ENCODE measurements around the gene ASPA. TPM values are rescaled to one million over a fixed set of nuclear protein-coding genes. Genes with fewer than 3 reads are reported as not detected.
"Not testable (repeated sequence)": the region's sequence is repeated elsewhere in the genome, so short reads cannot be mapped to it uniquely, and the experiment has no call there.

Gene ASPA
- polyA plus RNA-seq (2012; ENCODE audit: missing spikeins): 0.49 TPM

DNA sequence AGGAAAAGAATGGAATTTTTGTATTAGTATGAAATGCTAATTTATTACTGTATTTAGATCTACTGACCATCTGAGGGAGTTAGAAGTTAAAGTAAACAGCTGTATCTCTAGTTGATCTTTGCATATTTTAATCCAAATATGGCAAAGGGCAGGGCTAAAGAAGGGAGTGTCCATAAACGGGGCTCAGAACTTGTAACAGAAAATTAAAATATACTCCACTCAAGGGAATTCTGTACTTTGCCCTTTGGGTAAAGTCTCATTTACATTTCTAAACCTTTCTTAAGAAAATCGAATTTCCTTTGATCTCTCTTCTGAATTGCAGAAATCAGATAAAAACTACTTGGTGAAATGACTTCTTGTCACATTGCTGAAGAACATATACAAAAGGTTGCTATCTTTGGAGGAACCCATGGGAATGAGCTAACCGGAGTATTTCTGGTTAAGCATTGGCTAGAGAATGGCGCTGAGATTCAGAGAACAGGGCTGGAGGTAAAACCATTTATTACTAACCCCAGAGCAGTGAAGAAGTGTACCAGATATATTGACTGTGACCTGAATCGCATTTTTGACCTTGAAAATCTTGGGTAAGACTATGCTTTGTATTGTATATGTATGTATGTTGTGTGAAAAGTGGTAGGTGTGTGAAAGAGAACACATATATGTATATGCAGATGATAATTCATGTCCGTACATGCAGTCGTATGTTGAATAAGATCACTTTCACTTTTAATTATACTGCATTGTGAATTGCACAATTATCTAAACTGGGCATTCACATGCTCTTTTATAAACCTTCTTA, at the start of gene ASPA:
Gene ASPA, plus strand, starts transcription at position 186 of the 799 bp plus-strand sequence. Its CDS starts 163 bp downstream, at position 349.
- no peak for DNase-seq (ENCODE audit: insufficient read length)
- peak; percentile 44 for FAIRE-seq

DNA sequence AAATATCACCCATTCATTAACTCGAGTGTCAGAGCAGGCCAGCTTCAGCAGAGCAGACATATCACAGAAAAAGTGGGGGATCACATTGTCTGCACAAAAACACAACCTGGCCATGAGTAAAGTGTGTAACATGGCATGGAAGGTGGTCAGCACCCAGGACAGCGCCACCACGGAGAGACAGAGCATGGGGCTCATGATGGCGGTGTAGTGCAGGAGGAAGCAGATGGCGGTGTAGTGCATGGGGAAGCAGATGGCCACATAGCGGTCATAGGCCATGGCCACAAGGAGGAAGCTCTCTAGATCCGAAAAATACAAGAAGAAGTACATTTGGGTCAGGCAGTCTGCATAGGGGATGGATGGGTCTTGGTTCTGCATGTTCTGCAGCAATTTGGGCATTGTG, 42.6 kb upstream of the ASPA start:
- FAIRE-seq: peak; percentile 60
- not testable (repeated sequence) for DNase-seq (ENCODE audit: insufficient read length)

More for the DNA sequence above, at the start of gene ASPA:
- TF ChIP-seq TAF1 (IDR thresholded peaks at IDR 0.05; ENCODE audit: borderline replicate concordance, low read depth, low read length) (no peak), POLR2A (IDR thresholded peaks at IDR 0.05; ENCODE audit: low read depth, low read length) (no peak), POLR2AphosphoS5 (IDR thresholded peaks at IDR 0.05; ENCODE audit: low read depth, low read length) (no peak)

DNA sequence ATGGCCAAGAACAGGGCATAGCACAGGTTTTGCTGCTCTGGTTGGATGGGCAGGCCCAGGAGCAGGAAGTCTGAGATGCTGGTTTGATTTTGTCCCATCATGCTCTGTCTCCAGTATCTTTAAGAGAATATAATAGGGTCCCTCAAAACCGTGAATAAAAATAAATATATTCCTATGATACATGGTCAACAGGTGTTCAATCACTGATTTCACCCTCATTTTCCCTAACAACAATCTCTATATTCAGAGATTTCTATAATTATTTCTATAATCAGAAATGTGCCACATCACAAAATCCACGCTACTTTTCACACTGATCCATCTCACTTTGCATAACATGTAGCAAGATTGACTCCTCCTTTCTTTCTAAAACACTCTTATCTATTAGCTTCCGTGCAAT, 42.1 kb upstream of the ASPA start, which contains the start of gene OR1E2:
Gene OR1E2, minus strand, starts transcription at position 101 of the 400 bp plus-strand sequence. Its CDS starts 0 bp downstream, at position 101.
- TF ChIP-seq POLR2A (IDR thresholded peaks at IDR 0.05; ENCODE audit: low read depth, low read length) (no peak), TAF1 (IDR thresholded peaks at IDR 0.05; ENCODE audit: borderline replicate concordance, low read depth, low read length) (no peak), POLR2AphosphoS5 (IDR thresholded peaks at IDR 0.05; ENCODE audit: low read depth, low read length) (no peak)
- FAIRE-seq (no peak), DNase-seq (ENCODE audit: insufficient read length) (no peak)

DNA sequence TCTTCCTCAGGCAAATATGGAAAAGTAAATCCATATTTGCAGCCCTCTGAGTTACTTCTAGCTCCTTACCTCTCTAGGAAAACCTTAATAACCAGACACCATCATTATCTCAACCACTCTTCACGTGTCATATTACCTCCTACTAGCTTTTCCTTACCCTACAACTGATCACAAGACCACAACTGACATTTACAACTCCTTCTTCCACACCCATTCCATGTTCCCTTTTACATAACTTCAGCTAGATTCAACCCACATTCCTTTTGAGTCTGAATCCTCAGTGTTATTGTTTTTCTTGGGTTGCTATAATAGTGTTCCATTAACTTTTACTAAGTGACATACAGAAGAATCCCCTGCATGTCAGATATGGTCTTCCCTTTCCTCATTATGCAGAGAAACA, 37.4 kb upstream of the ASPA start:
- no peak for FAIRE-seq
- no peak for TF ChIP-seq POLR2A (IDR thresholded peaks at IDR 0.05; ENCODE audit: low read depth, low read length)
- no peak for DNase-seq (ENCODE audit: insufficient read length)

DNA sequence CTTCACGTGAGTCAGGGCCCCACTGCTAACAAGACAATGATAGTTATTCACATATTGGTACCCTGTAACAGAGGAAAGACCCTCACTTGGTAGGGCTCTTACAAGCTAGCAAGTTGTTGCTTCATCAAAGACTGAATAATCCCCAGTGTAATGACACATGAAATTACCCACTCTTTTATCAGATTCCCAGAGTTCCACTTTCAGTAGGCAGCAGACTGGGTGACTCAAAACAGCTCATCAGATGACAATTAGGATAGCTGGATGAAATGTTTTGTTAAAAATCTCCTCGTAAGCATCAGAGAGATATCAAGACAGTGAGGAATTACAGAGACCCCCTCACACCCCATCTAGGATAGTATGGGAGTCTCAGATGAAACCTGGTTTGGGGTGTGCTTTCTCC, 35.3 kb upstream of the ASPA start:
- DNase-seq (ENCODE audit: insufficient read length) (no peak), FAIRE-seq (no peak)
- TF ChIP-seq TAF1 (IDR thresholded peaks at IDR 0.05; ENCODE audit: borderline replicate concordance, low read depth, low read length) (no peak), POLR2A (IDR thresholded peaks at IDR 0.05; ENCODE audit: low read depth, low read length) (no peak), POLR2AphosphoS5 (IDR thresholded peaks at IDR 0.05; ENCODE audit: low read depth, low read length) (no peak)

DNA sequence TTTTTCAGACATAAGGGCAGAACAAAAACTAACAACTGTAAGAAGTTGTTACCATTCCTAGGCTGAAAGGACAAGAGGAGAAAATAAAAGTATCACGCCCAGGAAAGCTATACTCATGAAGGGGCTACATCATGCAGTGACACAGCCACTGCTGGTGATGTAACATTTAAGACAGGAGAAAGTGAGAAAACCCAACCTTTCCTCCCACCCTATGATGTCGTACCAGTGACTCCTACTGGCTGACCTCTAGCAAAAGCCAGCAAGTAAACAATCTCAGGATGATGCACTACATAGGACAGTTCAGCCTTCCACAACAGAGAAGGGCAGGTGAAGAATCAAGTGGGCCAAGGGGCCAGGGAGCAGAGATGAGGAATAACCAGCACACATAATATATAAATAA, 28.2 kb upstream of the ASPA start:
- TF ChIP-seq POLR2A (IDR thresholded peaks at IDR 0.05; ENCODE audit: low read depth, low read length) (no peak), TAF1 (IDR thresholded peaks at IDR 0.05; ENCODE audit: borderline replicate concordance, low read depth, low read length) (no peak), POLR2AphosphoS5 (IDR thresholded peaks at IDR 0.05; ENCODE audit: low read depth, low read length) (no peak)
- no peak for FAIRE-seq
- DNase-seq (ENCODE audit: insufficient read length): no peak

DNA sequence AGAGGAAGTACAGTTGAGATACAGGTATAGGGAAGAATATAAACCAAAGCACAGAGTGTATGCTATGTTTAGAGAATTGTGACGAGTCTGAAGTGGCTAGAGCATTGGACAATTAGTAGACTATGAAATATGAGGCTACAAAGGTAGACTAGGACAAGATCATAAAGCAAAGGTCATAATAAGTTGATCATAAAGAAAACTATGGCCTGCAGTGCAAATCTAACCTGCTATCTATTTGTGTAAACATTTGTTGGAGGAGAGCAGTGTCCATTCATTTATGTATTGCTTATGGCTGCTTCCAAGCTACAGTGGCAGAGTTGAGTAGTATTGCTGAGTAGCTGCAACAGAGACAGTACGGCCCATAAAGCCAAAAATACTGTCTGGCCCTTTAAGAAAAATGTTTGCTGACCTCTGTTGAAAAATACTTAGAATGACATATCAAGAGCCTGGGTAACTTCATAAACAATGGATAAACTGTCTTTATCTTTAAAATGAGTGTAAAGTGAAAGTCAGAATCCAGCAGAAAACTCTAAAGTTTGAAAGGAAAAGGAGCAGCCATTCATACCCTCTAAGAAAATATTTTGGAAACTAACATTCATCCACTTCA, 27.6 kb upstream of the ASPA start:
- no peak for FAIRE-seq
- no peak for TF ChIP-seq POLR2A (IDR thresholded peaks at IDR 0.05; ENCODE audit: low read depth, low read length)
- TF ChIP-seq TAF1 (IDR thresholded peaks at IDR 0.05; ENCODE audit: borderline replicate concordance, low read depth, low read length): no peak
- TF ChIP-seq POLR2AphosphoS5 (IDR thresholded peaks at IDR 0.05; ENCODE audit: low read depth, low read length): no peak
- DNase-seq (ENCODE audit: insufficient read length): no peak

DNA sequence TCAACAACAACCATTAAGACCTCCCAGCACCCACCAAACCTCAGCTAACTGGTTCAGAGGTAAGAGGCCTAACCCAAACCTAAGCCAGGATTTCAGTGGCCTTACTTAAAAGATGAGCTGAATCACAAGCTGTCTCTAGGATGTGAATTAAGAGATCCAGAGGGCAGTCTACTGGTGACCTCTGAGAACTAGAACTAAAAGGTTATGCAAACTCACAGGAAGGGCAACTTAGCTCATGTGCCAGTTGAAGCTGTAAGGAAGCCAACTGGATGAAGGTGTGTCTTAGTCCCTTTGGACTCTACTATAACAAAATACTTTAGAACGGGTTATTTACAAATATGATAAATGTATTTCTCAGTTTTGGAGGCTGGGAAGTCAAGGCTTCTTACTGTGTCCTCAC, 9.4 kb upstream of the ASPA start:
- not testable (repeated sequence) for FAIRE-seq; DNase-seq (ENCODE audit: insufficient read length)

DNA sequence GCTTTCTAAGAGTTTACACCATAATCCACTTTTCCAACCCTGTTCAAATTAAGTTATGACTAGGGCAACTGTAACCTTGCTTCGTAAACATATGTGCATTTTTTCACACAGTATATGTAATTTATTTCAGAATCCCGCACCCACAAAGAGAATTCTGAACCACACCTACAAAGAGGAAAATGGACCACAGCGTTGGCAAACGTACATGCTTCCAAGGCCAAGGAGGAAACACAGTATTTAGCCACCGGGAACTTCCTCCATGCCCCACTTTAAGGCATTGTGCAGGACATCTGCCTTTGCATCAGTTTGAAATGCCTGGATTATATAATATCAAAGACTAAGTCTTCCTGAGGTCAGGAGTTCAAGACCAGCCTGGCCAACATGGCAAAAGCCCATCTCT, 6.3 kb upstream of the ASPA start:
- DNase-seq (ENCODE audit: insufficient read length) (no peak), FAIRE-seq (no peak)
- TF ChIP-seq POLR2A (IDR thresholded peaks at IDR 0.05; ENCODE audit: low read depth, low read length) (no peak), POLR2AphosphoS5 (IDR thresholded peaks at IDR 0.05; ENCODE audit: low read depth, low read length) (no peak), TAF1 (IDR thresholded peaks at IDR 0.05; ENCODE audit: borderline replicate concordance, low read depth, low read length) (no peak)

DNA sequence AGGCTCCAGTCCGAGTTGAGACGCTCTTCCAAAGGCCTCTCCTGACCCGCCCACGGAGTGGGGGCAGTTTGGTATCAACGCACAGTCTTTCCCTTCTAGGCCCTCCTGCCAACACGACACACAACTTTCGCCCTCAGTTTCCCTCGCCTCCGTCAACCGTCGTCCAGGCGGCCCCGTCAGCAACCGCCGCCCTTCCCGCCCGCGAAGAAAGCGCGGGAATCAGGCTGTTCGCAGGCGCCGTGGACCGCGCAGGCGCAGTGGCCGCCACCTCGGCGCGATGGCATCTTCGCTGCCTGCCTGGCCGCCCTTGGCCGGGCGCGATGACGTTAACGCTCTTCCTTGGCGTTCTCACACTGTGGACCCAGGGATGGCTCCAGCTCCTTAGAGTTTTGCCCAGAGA, 4.2 kb upstream of the ASPA start, which contains the start of gene SPATA22:
Gene SPATA22, minus strand, starts transcription at position 221 of the 400 bp plus-strand sequence. CDS start 2,494 bp downstream, outside the sequence.
- no peak for FAIRE-seq
- no peak for TF ChIP-seq POLR2A (IDR thresholded peaks at IDR 0.05; ENCODE audit: low read depth, low read length)
- no peak for TF ChIP-seq TAF1 (IDR thresholded peaks at IDR 0.05; ENCODE audit: borderline replicate concordance, low read depth, low read length)
- no peak for TF ChIP-seq POLR2AphosphoS5 (IDR thresholded peaks at IDR 0.05; ENCODE audit: low read depth, low read length)
- DNase-seq (ENCODE audit: insufficient read length): no peak

DNA sequence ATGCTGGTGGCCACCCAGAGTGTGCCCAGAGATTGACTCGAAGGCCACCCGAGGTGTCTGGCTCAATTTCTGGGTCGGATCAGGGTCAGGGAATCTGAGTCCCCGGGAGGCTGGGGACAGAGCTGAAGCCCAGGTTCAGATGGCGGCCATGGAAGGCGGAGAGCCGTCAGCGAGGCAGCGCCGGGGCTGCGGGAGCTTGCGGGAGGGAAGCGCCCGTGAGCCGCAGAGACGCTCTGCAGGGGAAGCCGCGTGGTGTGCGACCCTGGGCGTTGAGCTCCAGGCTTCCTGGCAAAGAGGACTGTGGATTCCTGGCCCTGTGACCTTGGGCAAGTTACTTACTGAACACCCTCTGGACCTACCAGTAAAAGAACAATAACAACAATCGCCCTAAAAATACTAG, 3.7 kb upstream of the ASPA start:
- DNase-seq (ENCODE audit: insufficient read length) (no peak), FAIRE-seq (no peak)
- TF ChIP-seq POLR2A (IDR thresholded peaks at IDR 0.05; ENCODE audit: low read depth, low read length) (no peak), POLR2AphosphoS5 (IDR thresholded peaks at IDR 0.05; ENCODE audit: low read depth, low read length) (no peak), TAF1 (IDR thresholded peaks at IDR 0.05; ENCODE audit: borderline replicate concordance, low read depth, low read length) (no peak)

DNA sequence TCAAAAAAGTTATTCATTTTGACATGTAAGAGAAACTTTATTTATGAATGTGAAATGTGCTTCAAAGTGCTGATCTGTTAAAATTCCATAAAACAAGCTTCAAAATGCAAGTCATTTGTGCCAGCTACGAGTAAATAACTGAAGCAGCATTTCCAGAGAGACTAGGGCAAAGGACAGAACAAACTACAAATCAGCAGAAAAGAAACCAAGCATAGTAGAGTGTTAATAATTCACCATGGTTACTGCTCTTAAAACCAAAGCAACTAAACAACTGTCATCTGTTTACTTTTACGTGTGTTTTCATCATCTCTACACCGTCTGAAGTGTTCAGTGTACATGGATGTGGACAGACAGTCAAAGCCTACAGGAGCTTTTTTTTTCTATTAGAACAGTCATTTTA, 1.6 kb upstream of the ASPA start:
- DNase-seq (ENCODE audit: insufficient read length) (no peak), FAIRE-seq (no peak)
- TF ChIP-seq POLR2AphosphoS5 (IDR thresholded peaks at IDR 0.05; ENCODE audit: low read depth, low read length) (no peak), TAF1 (IDR thresholded peaks at IDR 0.05; ENCODE audit: borderline replicate concordance, low read depth, low read length) (no peak), POLR2A (IDR thresholded peaks at IDR 0.05; ENCODE audit: low read depth, low read length) (no peak)
